CD4-positive, CD25-positive, alpha-beta regulatory T cell (primary cell): ENCODE data around the gene FGR. TPM values are rescaled to one million over a fixed set of nuclear protein-coding genes. Genes with fewer than 3 reads are reported as not detected.

ENCODE experiments used
- ATAC-seq, 2 donors: fragments of 150-1000 bp; cut with Tn5 transposase; one replicate each; pipeline ENCODE4 v1.10.0; 2021; ENCODE audit warnings: low read depth in 2 of 2, moderate number of reproducible peaks in 2 of 2, moderate library complexity in 1 of 2
- DNase-seq, 3 donors: peaks; one replicate each; pipeline versions ENCODE4 v3.0.0 to v3.0.0-alpha.2; 2012 to 2022; ENCODE audit warnings: mixed read lengths in 1 of 3
- H3K27ac ChIP-seq: one replicate; pipeline ENCODE4 v1.7.0; 2013; ENCODE audit warnings: mild to moderate bottlenecking, low read length; ENCODE audit not compliant: insufficient read depth, poor library complexity, severe bottlenecking
- H3K27me3 ChIP-seq: one replicate; pipeline ENCODE4 v1.7.0; 2013; ENCODE audit warnings: low read length; ENCODE audit not compliant: control insufficient read depth, insufficient read depth
- H3K36me3 ChIP-seq: one replicate; pipeline ENCODE4 v1.7.0; 2013; ENCODE audit warnings: mild to moderate bottlenecking, low read length, moderate library complexity; ENCODE audit not compliant: control insufficient read depth, insufficient read depth
- H3K4me1 ChIP-seq: 2 replicates; pipeline ENCODE4 v1.7.0; 2013; ENCODE audit warnings: mild to moderate bottlenecking, low read length; ENCODE audit not compliant: insufficient read depth, control insufficient read depth, poor library complexity, severe bottlenecking
- H3K4me3 ChIP-seq: one replicate; pipeline ENCODE4 v1.7.0; 2013; ENCODE audit warnings: low read depth, mild to moderate bottlenecking, low read length, moderate library complexity
- H3K9me3 ChIP-seq, 2 experiments: 1 replicate in 1 of 2; 2 replicates in 1 of 2; pipeline ENCODE4 v1.7.0; 2013; ENCODE audit warnings: low read length in 2 of 2, mild to moderate bottlenecking in 1 of 2, moderate library complexity in 1 of 2; ENCODE audit not compliant: control insufficient read depth in 2 of 2
- H3K27ac Mint-ChIP-seq, 3 donors: one replicate each; pipeline ENCODE4 v1.8.0; 2020 to 2022; ENCODE audit warnings: mild to moderate bottlenecking in 3 of 3, mixed read lengths in 3 of 3, moderate library complexity in 2 of 3
- H3K27me3 Mint-ChIP-seq: one replicate; pipeline ENCODE4 v1.8.0; 2022; ENCODE audit warnings: mild to moderate bottlenecking, mixed read lengths
- H3K36me3 Mint-ChIP-seq: one replicate; pipeline ENCODE4 v1.8.0; 2020; ENCODE audit warnings: mixed read lengths
- H3K4me1 Mint-ChIP-seq, 4 donors: one replicate each; pipeline ENCODE4 v1.8.0; 2020 to 2022; ENCODE audit warnings: mixed read lengths in 4 of 4, mild to moderate bottlenecking in 1 of 4
- H3K4me3 Mint-ChIP-seq, 4 donors: one replicate each; pipeline ENCODE4 v1.8.0; 2020 to 2022; ENCODE audit warnings: mild to moderate bottlenecking in 4 of 4, mixed read lengths in 4 of 4, moderate library complexity in 3 of 4
- H3K9me3 Mint-ChIP-seq, 7 donors: one replicate each; pipeline ENCODE4 v1.8.0; 2020 to 2022; ENCODE audit warnings: mixed read lengths in 7 of 7, mild to moderate bottlenecking in 3 of 7, moderate library complexity in 2 of 7
- polyA plus RNA-seq, 4 donors: library from polyadenylated mRNA; unstranded; fragments of 300-500 nt; fragmentation: Illumina TruSeq; gene quantifications; one replicate each; pipeline ENCODE4 v1.2.3, GENCODE V29; 2021
- total RNA-seq: library from RNA; stranded (reverse); gene quantifications from one replicate; pipeline ENCODE4 v1.2.3, GENCODE V29; 2022

The FGR gene
- total and polyA plus RNA-seq, 5 donors from 2014 or later: 0.15 to 0.87 (median 0.25) TPM

GRCh38 chr1:27593678-27594563 lies 41.1 kb downstream of the FGR start:
- Histone ChIP-seq H3K27me3 (no peaks in the 10 kb centered on the region), H3K4me1 (peaks cover 26% of the 10 kb centered on the region), H3K4me3 (no peak overlapping the region), H3K9me3 (no peaks in the 10 kb centered on the region), H3K36me3 (peaks cover 4% of the 10 kb centered on the region), H3K27ac (no peak overlapping the region)
- Mint-ChIP-seq H3K4me3 (no peak overlapping the region), H3K27me3 (no peaks in the 10 kb centered on the region), H3K4me1 (peaks cover 0 to 20% (median 12%) of the 10 kb centered on the region in 4 donors), H3K27ac (no peak overlapping the region), H3K9me3 (peaks cover 0 to 1% (median 0%) of the 10 kb centered on the region in 7 donors), H3K36me3 (no peaks in the 10 kb centered on the region)
- ATAC-seq (no peak), DNase-seq (no peak)

GRCh38 chr1:27592931-27593677 lies 41.9 kb downstream of the FGR start:
- no peaks in the 10 kb centered on the region for H3K27me3 ChIP-seq
- Mint-ChIP-seq H3K27ac (no peak overlapping the region), H3K27me3 (no peaks in the 10 kb centered on the region), H3K4me1 (peaks cover 0 to 12% (median 9%) of the 10 kb centered on the region in 4 donors), H3K4me3 (peak overlapping the region in 1 of 4 donors; percentile 16), H3K9me3 (peaks cover 0 to 1% (median 0%) of the 10 kb centered on the region in 7 donors), H3K36me3 (no peaks in the 10 kb centered on the region)
- H3K27ac ChIP-seq: no peak overlapping the region
- no peak for ATAC-seq
- no peak overlapping the region for H3K4me3 ChIP-seq
- DNase-seq: no peak
- H3K36me3 ChIP-seq: peaks cover 4% of the 10 kb centered on the region
- H3K4me1 ChIP-seq: peaks cover 18% of the 10 kb centered on the region
- no peaks in the 10 kb centered on the region for H3K9me3 ChIP-seq

- Histone ChIP-seq H3K36me3 (peaks cover 4% of the 10 kb centered on the region), H3K9me3 (no peaks in the 10 kb centered on the region), H3K4me1 (peaks cover 11% of the 10 kb centered on the region), H3K27ac (no peak overlapping the region), H3K4me3 (no peak overlapping the region), H3K27me3 (no peaks in the 10 kb centered on the region)
- DNase-seq: no peak
- H3K4me1 Mint-ChIP-seq: peaks cover 0 to 12% (median 3%) of the 10 kb centered on the region in 4 donors
- no peak overlapping the region for H3K27ac Mint-ChIP-seq
- H3K4me3 Mint-ChIP-seq: no peak overlapping the region
- no peak for ATAC-seq
- H3K27me3 Mint-ChIP-seq: no peaks in the 10 kb centered on the region
- no peaks in the 10 kb centered on the region for H3K36me3 Mint-ChIP-seq
- H3K9me3 Mint-ChIP-seq: no peaks in the 10 kb centered on the region
Observed at GRCh38 chr1:27592232-27592930, 42.6 kb downstream of the FGR start.

- H3K27ac Mint-ChIP-seq: peak overlapping the region in 1 of 3 donors; percentile 74
- no peak for ATAC-seq
Observed at GRCh38 chr1:27591622-27592021, 43.4 kb downstream of the FGR start.

DNA sequence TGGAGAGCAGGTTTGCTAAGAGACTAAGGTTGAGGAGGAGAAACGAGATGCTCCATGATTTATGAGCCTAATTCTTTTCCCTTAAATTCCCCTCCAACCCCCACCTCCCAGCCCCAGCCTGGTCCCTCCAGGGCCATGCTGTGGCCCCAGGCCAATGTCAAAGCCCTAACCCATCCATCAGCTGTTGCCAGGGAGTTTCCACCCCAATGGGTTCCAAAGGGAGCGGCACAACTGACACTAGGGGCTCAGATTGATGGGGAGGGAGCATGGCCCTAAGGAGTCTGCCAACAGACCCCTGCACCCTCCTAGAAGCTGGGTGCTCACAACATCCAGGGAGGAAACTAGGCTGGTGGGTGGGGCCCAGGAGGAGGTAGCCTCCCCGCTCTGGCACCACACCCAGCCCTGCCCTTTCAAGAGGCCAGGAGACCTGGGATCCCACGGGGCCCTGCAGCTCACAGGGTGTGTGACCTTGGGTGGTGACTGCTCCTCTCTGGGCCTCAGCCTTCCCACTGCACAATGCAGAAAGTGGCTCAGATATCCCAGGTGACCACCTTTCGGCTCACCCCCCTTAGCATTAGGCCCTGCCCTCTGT lies 44.0 kb downstream of the FGR start:
- Histone ChIP-seq H3K27ac (no peak overlapping the region), H3K4me1 (peaks cover 9% of the 10 kb centered on the region), H3K36me3 (peaks cover 4% of the 10 kb centered on the region), H3K27me3 (no peaks in the 10 kb centered on the region), H3K4me3 (no peak overlapping the region), H3K9me3 (no peaks in the 10 kb centered on the region)
- peak overlapping the region in 1 of 3 donors; percentile 74 for H3K27ac Mint-ChIP-seq
- no peaks in the 10 kb centered on the region for H3K9me3 Mint-ChIP-seq
- no peaks in the 10 kb centered on the region for H3K27me3 Mint-ChIP-seq
- DNase-seq: no peak
- ATAC-seq: no peak
- H3K4me1 Mint-ChIP-seq: peaks cover 0 to 12% (median 3%) of the 10 kb centered on the region in 4 donors
- H3K4me3 Mint-ChIP-seq: no peak overlapping the region
- H3K36me3 Mint-ChIP-seq: no peaks in the 10 kb centered on the region

More at GRCh38 chr1:27591622-27592021, 43.4 kb downstream of the FGR start:
- H3K4me3 Mint-ChIP-seq: no peak overlapping the region
- Histone ChIP-seq H3K27ac (no peak overlapping the region), H3K36me3 (peaks cover 4% of the 10 kb centered on the region), H3K9me3 (no peaks in the 10 kb centered on the region), H3K4me1 (peaks cover 9% of the 10 kb centered on the region), H3K4me3 (no peak overlapping the region), H3K27me3 (no peaks in the 10 kb centered on the region)
- no peaks in the 10 kb centered on the region for H3K36me3 Mint-ChIP-seq
- DNase-seq: no peak
- no peaks in the 10 kb centered on the region for H3K9me3 Mint-ChIP-seq
- H3K4me1 Mint-ChIP-seq: peaks cover 0 to 12% (median 3%) of the 10 kb centered on the region in 4 donors
- H3K27me3 Mint-ChIP-seq: no peaks in the 10 kb centered on the region

- no peaks in the 10 kb centered on the region for H3K27me3 ChIP-seq
- DNase-seq (no peak), ATAC-seq (no peak)
- no peaks in the 10 kb centered on the region for H3K9me3 Mint-ChIP-seq
- H3K36me3 Mint-ChIP-seq: no peaks in the 10 kb centered on the region
- H3K4me3 ChIP-seq: no peak overlapping the region
- no peak overlapping the region for H3K27ac Mint-ChIP-seq
- H3K4me1 ChIP-seq: peaks cover 6% of the 10 kb centered on the region
- peaks cover 4% of the 10 kb centered on the region for H3K36me3 ChIP-seq
- H3K27ac ChIP-seq: no peak overlapping the region
- H3K9me3 ChIP-seq: no peaks in the 10 kb centered on the region
- no peak overlapping the region for H3K4me3 Mint-ChIP-seq
- no peaks in the 10 kb centered on the region for H3K27me3 Mint-ChIP-seq
- peaks cover 0 to 12% (median 3%) of the 10 kb centered on the region in 4 donors for H3K4me1 Mint-ChIP-seq
Observed at GRCh38 chr1:27589841-27590426, 45.1 kb downstream of the FGR start.

DNA sequence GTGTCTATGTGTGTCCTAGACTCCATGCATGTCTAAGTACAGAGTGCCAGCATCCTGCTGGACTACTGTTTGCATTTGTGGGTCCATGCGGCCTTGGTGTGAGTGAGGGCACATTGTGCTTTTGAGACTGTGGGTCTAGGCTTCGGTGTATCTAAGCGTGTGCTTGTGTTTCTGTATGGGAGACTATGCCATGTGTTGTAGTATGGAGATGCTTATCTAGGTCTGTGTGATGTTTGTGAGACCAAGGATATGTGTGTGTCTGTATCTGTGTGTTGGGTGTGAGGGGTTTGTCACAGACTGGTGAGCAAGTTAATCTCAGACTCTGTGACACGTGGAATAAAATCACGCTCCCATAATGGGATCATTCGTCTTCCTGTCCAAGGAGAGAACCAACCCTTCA lies 45.5 kb downstream of the FGR start:
- peaks cover 6% of the 10 kb centered on the region for H3K4me1 ChIP-seq
- H3K9me3 Mint-ChIP-seq: no peaks in the 10 kb centered on the region
- DNase-seq (no peak), ATAC-seq (no peak)
- H3K27me3 ChIP-seq: no peaks in the 10 kb centered on the region
- no peaks in the 10 kb centered on the region for H3K36me3 Mint-ChIP-seq
- H3K27ac ChIP-seq: no peak overlapping the region
- no peak overlapping the region for H3K27ac Mint-ChIP-seq
- peaks cover 4% of the 10 kb centered on the region for H3K36me3 ChIP-seq
- H3K4me3 Mint-ChIP-seq: no peak overlapping the region
- H3K27me3 Mint-ChIP-seq: no peaks in the 10 kb centered on the region
- peaks cover 0 to 12% (median 3%) of the 10 kb centered on the region in 4 donors for H3K4me1 Mint-ChIP-seq
- H3K4me3 ChIP-seq: no peak overlapping the region
- H3K9me3 ChIP-seq: no peaks in the 10 kb centered on the region
